Tibial artery (tissue), 4 donors: Measurements from ENCODE around the gene FAM76A.
"Not testable (repeated sequence)": the region's sequence is repeated elsewhere in the genome, so short reads cannot be mapped to it uniquely, and the experiment has no call there.

Experiments used
- DNase-seq, 2 donors: peaks; one replicate each; pipeline ENCODE4 v3.0.0-alpha.2; 2019
- H3K27ac ChIP-seq, 2 donors: fragments of 200-600 bp; sonication (generic) in 1 of 2; 1 replicate in 1 of 2; 2 replicates in 1 of 2; pipeline ENCODE4 v1.5.1; 2018 to 2019; ENCODE audit warnings: mild to moderate bottlenecking in 1 of 2
- H3K27me3 ChIP-seq, 2 donors: fragments of 200-600 bp; sonication (generic) in 1 of 2; one replicate each; pipeline versions ENCODE4 v1.5.1 to v1.6.0; 2016 to 2019
- H3K36me3 ChIP-seq, 3 donors: fragments of 200-600 bp; sonication (generic) in 2 of 3; one replicate each; pipeline ENCODE4 v1.5.1; 2016 to 2019; ENCODE audit warnings: mild to moderate bottlenecking in 2 of 3
- H3K4me1 ChIP-seq, 4 donors: fragments of 200-600 bp; sonication (generic) in 2 of 4; 1 replicate in 3 of 4; 2 replicates in 1 of 4; pipeline ENCODE4 v1.5.1; 2016 to 2019
- H3K4me3 ChIP-seq, 2 donors: fragments of 200-600 bp; sonication (generic) in 1 of 2; 1 replicate in 1 of 2; 2 replicates in 1 of 2; pipeline ENCODE4 v1.5.1; 2018 to 2019; ENCODE audit warnings: mild to moderate bottlenecking in 2 of 2
- H3K9me3 ChIP-seq, 3 donors: fragments of 200-600 bp; sonication (generic) in 1 of 3; one replicate each; pipeline ENCODE4 v1.5.1; 2016 to 2019
- CTCF ChIP-seq, 2 experiments: fragments of 200-600 bp in 1 of 2; fragments of 450-650 bp in 1 of 2; IDR thresholded peaks; one replicate each; pipeline ENCODE4 v1.5.1; 2017 to 2019; ENCODE audit warnings: antibody characterized with exemption in 2 of 2, mild to moderate bottlenecking in 1 of 2, moderate library complexity in 1 of 2
- intact Hi-C: fragments of 100-400 bp; cut with DNase I; formaldehyde crosslinking; loops from one replicate; pipeline ENCODE4 v1.15.0; 2023; ENCODE audit warnings: low total_unique reads

FAM76A gene

GRCh38 chr1:27787895-27788294 lies 62.1 kb downstream of the FAM76A start:
- no peak overlapping the region for H3K4me3 ChIP-seq
- intact Hi-C loops: no loop called here
- peaks cover 25 to 31% (median 27%) of the 10 kb centered on the region in 3 donors for H3K36me3 ChIP-seq
- H3K27ac ChIP-seq: no peak overlapping the region
- TF ChIP-seq CTCF (IDR thresholded peaks at IDR 0.05): no peak
- DNase-seq: no peak
- H3K4me1 ChIP-seq: peaks cover 0 to 24% (median 4%) of the 10 kb centered on the region in 4 donors
- H3K27me3 ChIP-seq: no peaks in the 10 kb centered on the region
- H3K9me3 ChIP-seq: no peaks in the 10 kb centered on the region

- intact Hi-C loops: no loop called here
- no peaks in the 10 kb centered on the region for H3K27me3 ChIP-seq
- peaks cover 0 to 15% (median 4%) of the 10 kb centered on the region in 4 donors for H3K4me1 ChIP-seq
- DNase-seq: peak in 1 of 2 donors; percentile 33
- H3K4me3 ChIP-seq: no peak overlapping the region
- H3K9me3 ChIP-seq: no peaks in the 10 kb centered on the region
- peaks cover 42 to 48% (median 44%) of the 10 kb centered on the region in 3 donors for H3K36me3 ChIP-seq
- no peak for TF ChIP-seq CTCF (IDR thresholded peaks at IDR 0.05)
- no peak overlapping the region for H3K27ac ChIP-seq
Observed at GRCh38 chr1:27789540-27790041, 63.8 kb downstream of the FAM76A start.

GRCh38 chr1:27790270-27790669 lies 64.5 kb downstream of the FAM76A start:
- H3K4me3 ChIP-seq, H3K27me3 ChIP-seq, intact Hi-C loops, H3K27ac ChIP-seq, DNase-seq, H3K9me3 ChIP-seq: not testable (repeated sequence)
- Histone ChIP-seq H3K4me1 (peaks cover 0 to 15% (median 2%) of the 10 kb centered on the region in 4 donors), H3K36me3 (peaks cover 49 to 55% (median 50%) of the 10 kb centered on the region in 3 donors)

GRCh38 chr1:27795601-27796000 lies 69.8 kb downstream of the FAM76A start:
- DNase-seq: no peak
- intact Hi-C loops: no loop called here
- no peak for TF ChIP-seq CTCF (IDR thresholded peaks at IDR 0.05)
- Histone ChIP-seq H3K4me1 (no peaks in the 10 kb centered on the region), H3K9me3 (no peaks in the 10 kb centered on the region), H3K36me3 (peaks cover 75 to 88% (median 81%) of the 10 kb centered on the region in 3 donors), H3K27me3 (no peaks in the 10 kb centered on the region), H3K27ac (no peak overlapping the region), H3K4me3 (no peak overlapping the region)

- intact Hi-C loops: no loop called here
- no peak for DNase-seq
- Histone ChIP-seq H3K4me3 (no peak overlapping the region), H3K27ac (no peak overlapping the region), H3K4me1 (no peaks in the 10 kb centered on the region), H3K36me3 (peaks cover 53 to 76% (median 71%) of the 10 kb centered on the region in 3 donors), H3K27me3 (no peaks in the 10 kb centered on the region), H3K9me3 (no peaks in the 10 kb centered on the region)
- TF ChIP-seq CTCF (IDR thresholded peaks at IDR 0.05): no peak
Observed at GRCh38 chr1:27804791-27805190, 79.0 kb downstream of the FAM76A start.

GRCh38 chr1:27806758-27807157 lies 81.0 kb downstream of the FAM76A start:
- Histone ChIP-seq H3K4me1 (no peaks in the 10 kb centered on the region), H3K27me3 (no peaks in the 10 kb centered on the region), H3K36me3 (peaks cover 41 to 59% (median 58%) of the 10 kb centered on the region in 3 donors), H3K9me3 (no peaks in the 10 kb centered on the region), H3K4me3 (no peak overlapping the region), H3K27ac (no peak overlapping the region)
- TF ChIP-seq CTCF (IDR thresholded peaks at IDR 0.05): no peak
- intact Hi-C loops: no loop called here
- DNase-seq: no peak
